Measurements from ENCODE around the gene COX6A1. TPM values are rescaled to one million over a fixed set of nuclear protein-coding genes. Genes with fewer than 3 reads are reported as not detected.

Gene COX6A1
- total RNA-seq, 4 donors from 2014 or later = 469 to 1,865 (median 1,048) TPM

GRCh38 chr12:120473807-120474615 lies 36.1 kb downstream of the COX6A1 start:
- intact Hi-C loops (cut with DNase I; ENCODE audit: low total_unique reads) = no loop called here
- no peak for DNase-seq
- no peaks in the 10 kb centered on the region for H3K36me3 ChIP-seq
- no peaks in the 10 kb centered on the region for H3K27me3 ChIP-seq
- peaks cover 0 to 18% (median 10%) of the 10 kb centered on the region in 4 donors for H3K4me1 ChIP-seq
- H3K4me3 ChIP-seq = no peak overlapping the region
- WGBS, 2 donors (ENCODE audit: low coverage in 1 of 2) = 72 to 76% methylated on average over 5 to 6 of the region's 6 CpGs
- H3K9me3 ChIP-seq = no peaks in the 10 kb centered on the region
- TF ChIP-seq EP300 (IDR thresholded peaks at IDR 0.05; ENCODE audit: low read depth) (no peak), CTCF (IDR thresholded peaks at IDR 0.05) (no peak), POLR2A (IDR thresholded peaks at IDR 0.05) (no peak), POLR2AphosphoS5 (IDR thresholded peaks at IDR 0.05) (no peak)
- no peak overlapping the region for H3K27ac ChIP-seq
- in situ Hi-C loops (cut with MboI; ENCODE audit: low pct_ligation_motif_present in 1 of 4, low pct_unique_long_range_greater_than_20kb in 1 of 4, low sequenced_read_pairs in 3 of 4) = no loop called here

GRCh38 chr12:120474616-120474960 lies 36.7 kb downstream of the COX6A1 start:
- no peak for DNase-seq
- intact Hi-C loops (cut with DNase I; ENCODE audit: low total_unique reads) = no loop called here
- WGBS, 2 donors (ENCODE audit: low coverage in 1 of 2) = 10 to 16% methylated on average over 2 of the region's 2 CpGs

GRCh38 chr12:120475643-120476042 lies 37.7 kb downstream of the COX6A1 start:
- H3K9me3 ChIP-seq = no peaks in the 10 kb centered on the region
- no peaks in the 10 kb centered on the region for H3K36me3 ChIP-seq
- H3K4me1 ChIP-seq = peaks cover 0 to 13% (median 8%) of the 10 kb centered on the region in 4 donors
- in situ Hi-C loops (cut with MboI; ENCODE audit: low pct_ligation_motif_present in 1 of 4, low pct_unique_long_range_greater_than_20kb in 1 of 4, low sequenced_read_pairs in 3 of 4) = no loop called here
- no peak for TF ChIP-seq POLR2AphosphoS5 (IDR thresholded peaks at IDR 0.05)
- no peak for TF ChIP-seq POLR2A (IDR thresholded peaks at IDR 0.05)
- TF ChIP-seq EP300 (IDR thresholded peaks at IDR 0.05; ENCODE audit: low read depth) = no peak
- no peak for TF ChIP-seq CTCF (IDR thresholded peaks at IDR 0.05)
- 97 to 100% methylated on average over 1 of the region's 1 CpG for WGBS, 2 donors (ENCODE audit: low coverage in 1 of 2)
- H3K27ac ChIP-seq = no peak overlapping the region
- H3K4me3 ChIP-seq = no peak overlapping the region
- no peak for DNase-seq
- H3K27me3 ChIP-seq = no peaks in the 10 kb centered on the region
- intact Hi-C loops (cut with DNase I; ENCODE audit: low total_unique reads) = no loop called here

More at GRCh38 chr12:120474616-120474960, 36.7 kb downstream of the COX6A1 start:
- Histone ChIP-seq H3K27me3 (no peaks in the 10 kb centered on the region), H3K27ac (no peak overlapping the region), H3K4me1 (peaks cover 0 to 20% (median 10%) of the 10 kb centered on the region in 4 donors), H3K4me3 (no peak overlapping the region), H3K9me3 (no peaks in the 10 kb centered on the region), H3K36me3 (no peaks in the 10 kb centered on the region)
- no peak for TF ChIP-seq EP300 (IDR thresholded peaks at IDR 0.05; ENCODE audit: low read depth)
- no peak for TF ChIP-seq CTCF (IDR thresholded peaks at IDR 0.05)
- no peak for TF ChIP-seq POLR2AphosphoS5 (IDR thresholded peaks at IDR 0.05)
- TF ChIP-seq POLR2A (IDR thresholded peaks at IDR 0.05) = no peak
- in situ Hi-C loops (cut with MboI; ENCODE audit: low pct_ligation_motif_present in 1 of 4, low pct_unique_long_range_greater_than_20kb in 1 of 4, low sequenced_read_pairs in 3 of 4) = no loop called here

GRCh38 chr12:120479458-120479857 lies 41.5 kb downstream of the COX6A1 start:
- intact Hi-C loops (cut with DNase I; ENCODE audit: low total_unique reads) = no loop called here
- Histone ChIP-seq H3K4me3 (no peak overlapping the region), H3K36me3 (no peaks in the 10 kb centered on the region), H3K27me3 (no peaks in the 10 kb centered on the region), H3K9me3 (no peaks in the 10 kb centered on the region), H3K4me1 (peaks cover 0 to 9% (median 3%) of the 10 kb centered on the region in 4 donors), H3K27ac (no peak overlapping the region)
- 80 to 84% methylated on average over 1 of the region's 1 CpG for WGBS, 2 donors (ENCODE audit: low coverage in 1 of 2)
- TF ChIP-seq POLR2AphosphoS5 (IDR thresholded peaks at IDR 0.05) = no peak
- TF ChIP-seq EP300 (IDR thresholded peaks at IDR 0.05; ENCODE audit: low read depth) = no peak
- TF ChIP-seq CTCF (IDR thresholded peaks at IDR 0.05) = no peak
- no peak for TF ChIP-seq POLR2A (IDR thresholded peaks at IDR 0.05)
- in situ Hi-C loops (cut with MboI; ENCODE audit: low pct_ligation_motif_present in 1 of 4, low pct_unique_long_range_greater_than_20kb in 1 of 4, low sequenced_read_pairs in 3 of 4) = no loop called here
- DNase-seq = no peak
